Thyroid gland (tissue), 4 donors: ENCODE data around the gene GRIP2. TPM values are rescaled to one million over a fixed set of nuclear protein-coding genes. Genes with fewer than 3 reads are reported as not detected.

Experiments used
- DNase-seq, 2 donors: peaks; one replicate each; pipeline ENCODE4 v3.0.0-alpha.2; 2019
- H3K27ac ChIP-seq, 3 donors: fragments of 200-600 bp; sonication (generic); 1 replicate in 2 of 3; 2 replicates in 1 of 3; pipeline ENCODE4 v1.5.1; 2016 to 2019; ENCODE audit warnings: mild to moderate bottlenecking in 1 of 3, moderate library complexity in 1 of 3
- H3K27me3 ChIP-seq: fragments of 200-600 bp; sonication (generic); one replicate; pipeline ENCODE4 v1.5.1; 2019
- H3K36me3 ChIP-seq, 2 donors: fragments of 200-600 bp; sonication (generic); one replicate each; pipeline ENCODE4 v1.5.1; 2016 to 2019
- H3K4me1 ChIP-seq, 2 donors: fragments of 200-600 bp; sonication (generic); one replicate each; pipeline ENCODE4 v1.5.1; 2017 to 2019
- H3K4me3 ChIP-seq, 3 donors: fragments of 200-600 bp; sonication (generic); replicated peaks in 1 of 3; 1 replicate in 2 of 3; 2 replicates in 1 of 3; pipeline ENCODE4 v1.5.1; 2016; ENCODE audit warnings: mild to moderate bottlenecking in 1 of 3
- H3K9me3 ChIP-seq: fragments of 200-600 bp; sonication (generic); one replicate; pipeline ENCODE4 v1.5.1; 2017
- CTCF ChIP-seq, 6 experiments: fragments of 200-600 bp in 3 of 6; fragments of 450-650 bp in 3 of 6; sonication (generic) in 3 of 6; IDR thresholded peaks; one replicate each; pipeline ENCODE4 v1.5.1; 2016 to 2019; ENCODE audit warnings: antibody characterized with exemption in 6 of 6, mild to moderate bottlenecking in 2 of 6, inconsistent platforms in 1 of 6, moderate library complexity in 1 of 6
- POLR2A ChIP-seq, 2 donors: fragments of 450-650 bp; IDR thresholded peaks; one replicate each; pipeline ENCODE4 v1.6.1; 2017; ENCODE audit warnings: antibody characterized with exemption in 2 of 2, mild to moderate bottlenecking in 2 of 2, moderate library complexity in 1 of 2
- WGBS, 2 donors: methylation state at CpG; one replicate each; pipeline ENCODE4 v1.1.5; 2017; 5-methylcytosine and 5-hydroxymethylcytosine counted together
- intact Hi-C: fragments of 100-400 bp; cut with DNase I; formaldehyde crosslinking; loops from one replicate; pipeline ENCODE4 v1.15.1; 2023
- total RNA-seq, 4 donors: library from RNA; depleted of rRNA; stranded (reverse); fragments of >200 nt; gene quantifications; one replicate each; pipeline ENCODE4 v1.2.3, GENCODE V29; 2016

GRIP2 gene
- total RNA-seq, 4 donors from 2014 or later = 0.22 to 0.44 (median 0.39) TPM

DNA sequence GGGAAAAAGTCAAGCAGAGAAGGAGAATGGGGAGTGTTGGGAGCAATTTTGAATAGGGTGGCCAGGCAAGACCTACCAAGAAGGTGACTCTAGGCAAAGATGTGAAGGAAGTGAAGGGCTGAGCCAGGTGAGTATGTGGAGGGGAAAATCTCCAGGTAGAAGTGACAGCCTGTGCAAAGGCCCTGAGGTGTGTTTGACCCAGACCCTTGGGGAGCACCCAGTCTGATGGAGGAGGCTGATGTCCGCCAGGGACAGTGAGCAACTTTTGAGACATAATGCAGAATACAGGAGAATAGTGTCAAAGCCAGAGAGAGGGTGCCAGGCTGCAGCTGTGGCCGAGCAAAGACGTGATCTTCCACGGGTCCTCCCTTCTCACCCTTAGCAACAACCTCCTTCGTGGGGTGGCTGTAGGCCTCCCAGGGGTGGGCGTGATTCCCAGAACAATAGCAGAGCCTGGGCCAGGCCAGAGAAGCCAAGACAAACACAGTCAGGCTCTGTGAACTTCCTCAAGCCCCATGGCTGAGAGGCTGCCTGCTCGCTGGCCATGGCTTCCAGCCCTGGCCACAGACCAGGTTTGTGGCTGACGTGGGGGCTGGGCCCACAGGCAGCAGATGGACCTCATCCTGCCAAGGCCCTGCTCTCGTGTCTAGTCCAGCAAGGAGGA lies 79.7 kb downstream of the GRIP2 start:
- H3K9me3 ChIP-seq = no peaks in the 10 kb centered on the region
- peak overlapping the region; percentile 15 to 62 (median 34) for H3K27ac ChIP-seq
- no peaks in the 10 kb centered on the region for H3K27me3 ChIP-seq
- peaks cover 31 to 47% of the 10 kb centered on the region in 2 donors for H3K4me1 ChIP-seq
- H3K4me3 ChIP-seq = no peak overlapping the region
- peaks cover 0 to 4% of the 10 kb centered on the region in 2 donors for H3K36me3 ChIP-seq
- no peak for TF ChIP-seq CTCF (IDR thresholded peaks at IDR 0.05)
- no peak for TF ChIP-seq POLR2A (IDR thresholded peaks at IDR 0.05)
- peak; percentile 91 to 92 for DNase-seq
- 28 to 50% methylated on average over 3 to 6 of the region's 9 CpGs for WGBS, 2 donors
- intact Hi-C loops = no loop called here

GRCh38 chr3:14459787-14460186 lies 80.4 kb downstream of the GRIP2 start:
- peaks cover 0 to 4% of the 10 kb centered on the region in 2 donors for H3K36me3 ChIP-seq
- H3K4me3 ChIP-seq = no peak overlapping the region
- no peak for TF ChIP-seq POLR2A (IDR thresholded peaks at IDR 0.05)
- no peak for TF ChIP-seq CTCF (IDR thresholded peaks at IDR 0.05)
- no peak for DNase-seq
- H3K27me3 ChIP-seq = no peaks in the 10 kb centered on the region
- peak overlapping the region in 2 of 3 donors; percentile 34 to 62 for H3K27ac ChIP-seq
- intact Hi-C loops = no loop called here
- peaks cover 38 to 54% of the 10 kb centered on the region in 2 donors for H3K4me1 ChIP-seq
- WGBS, 2 donors = 37 to 82% methylated on average over 3 of the region's 3 CpGs
- no peaks in the 10 kb centered on the region for H3K9me3 ChIP-seq

GRCh38 chr3:14459384-14459783 lies 80.8 kb downstream of the GRIP2 start:
- H3K4me3 ChIP-seq = no peak overlapping the region
- DNase-seq = no peak
- H3K9me3 ChIP-seq = no peaks in the 10 kb centered on the region
- intact Hi-C loops = no loop called here
- no peak for TF ChIP-seq POLR2A (IDR thresholded peaks at IDR 0.05)
- no peak for TF ChIP-seq CTCF (IDR thresholded peaks at IDR 0.05)
- no peak overlapping the region for H3K27ac ChIP-seq
- WGBS, 2 donors = 92 to 96% methylated on average over 5 of the region's 5 CpGs
- peaks cover 42 to 58% of the 10 kb centered on the region in 2 donors for H3K4me1 ChIP-seq
- H3K36me3 ChIP-seq = peaks cover 0 to 4% of the 10 kb centered on the region in 2 donors
- H3K27me3 ChIP-seq = no peaks in the 10 kb centered on the region

GRCh38 chr3:14458434-14459275 lies 81.5 kb downstream of the GRIP2 start:
- no peak for TF ChIP-seq CTCF (IDR thresholded peaks at IDR 0.05)
- no peak for TF ChIP-seq POLR2A (IDR thresholded peaks at IDR 0.05)
- H3K27ac ChIP-seq = no peak overlapping the region
- H3K27me3 ChIP-seq = no peaks in the 10 kb centered on the region
- H3K9me3 ChIP-seq = no peaks in the 10 kb centered on the region
- 83 to 96% methylated on average over 11 of the region's 11 CpGs for WGBS, 2 donors
- DNase-seq = no peak
- H3K4me3 ChIP-seq = no peak overlapping the region
- intact Hi-C loops = no loop called here
- H3K36me3 ChIP-seq = peaks cover 0 to 4% of the 10 kb centered on the region in 2 donors
- H3K4me1 ChIP-seq = peaks cover 49 to 64% of the 10 kb centered on the region in 2 donors

GRCh38 chr3:14457999-14458398 lies 82.1 kb downstream of the GRIP2 start:
- peaks cover 51 to 64% of the 10 kb centered on the region in 2 donors for H3K4me1 ChIP-seq
- H3K27me3 ChIP-seq = no peaks in the 10 kb centered on the region
- TF ChIP-seq POLR2A (IDR thresholded peaks at IDR 0.05) = no peak
- no peak for TF ChIP-seq CTCF (IDR thresholded peaks at IDR 0.05)
- intact Hi-C loops = no loop called here
- WGBS, 2 donors = 78 to 82% methylated on average over 9 of the region's 9 CpGs
- no peak overlapping the region for H3K27ac ChIP-seq
- H3K4me3 ChIP-seq = no peak overlapping the region
- DNase-seq = no peak
- H3K36me3 ChIP-seq = peaks cover 0 to 4% of the 10 kb centered on the region in 2 donors
- H3K9me3 ChIP-seq = no peaks in the 10 kb centered on the region
